ENCODE data around the gene FIP1L1. TPM values are rescaled to one million over a fixed set of nuclear protein-coding genes. Genes with fewer than 3 reads are reported as not detected.
"Not testable (repeated sequence)": the region's sequence is repeated elsewhere in the genome, so short reads cannot be mapped to it uniquely, and the experiment has no call there.

FIP1L1 gene
- total RNA-seq, 1 donor from 2014 or later = 84.2 TPM

DNA sequence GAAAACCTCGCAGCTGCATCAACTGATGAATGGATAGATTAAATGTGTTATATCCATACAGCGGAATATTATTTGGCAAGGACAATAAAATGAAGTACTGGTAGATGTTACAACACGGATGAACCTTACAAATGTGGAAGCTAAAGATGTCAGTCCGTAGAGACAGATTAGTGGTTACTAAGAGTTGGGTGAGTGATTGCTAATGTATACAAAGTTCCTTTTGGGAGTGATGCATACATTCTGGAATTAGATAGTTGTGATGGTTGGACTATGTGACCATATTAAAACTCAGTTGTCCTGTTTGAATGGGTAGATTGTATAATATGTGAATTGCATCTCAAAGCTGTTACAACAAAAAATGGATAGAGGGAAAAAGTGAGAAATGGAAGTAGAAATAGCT is 2.8 kb downstream of the FIP1L1 start:
- Mint-ChIP-seq H3K4me3 (ENCODE audit: low read depth) (no peak overlapping the region), H3K4me1 (ENCODE audit: low read depth) (peaks cover 21% of the 10 kb centered on the region), H3K27ac (no peak overlapping the region), H3K9me3 (ENCODE audit: low read depth) (no peaks in the 10 kb centered on the region), H3K36me3 (ENCODE audit: insufficient read depth) (peaks cover 6% of the 10 kb centered on the region), H3K27me3 (no peaks in the 10 kb centered on the region)
- DNase-seq (ENCODE audit: low spot score, unreplicated experiment) = no peak
- TF ChIP-seq, protein P1, sequence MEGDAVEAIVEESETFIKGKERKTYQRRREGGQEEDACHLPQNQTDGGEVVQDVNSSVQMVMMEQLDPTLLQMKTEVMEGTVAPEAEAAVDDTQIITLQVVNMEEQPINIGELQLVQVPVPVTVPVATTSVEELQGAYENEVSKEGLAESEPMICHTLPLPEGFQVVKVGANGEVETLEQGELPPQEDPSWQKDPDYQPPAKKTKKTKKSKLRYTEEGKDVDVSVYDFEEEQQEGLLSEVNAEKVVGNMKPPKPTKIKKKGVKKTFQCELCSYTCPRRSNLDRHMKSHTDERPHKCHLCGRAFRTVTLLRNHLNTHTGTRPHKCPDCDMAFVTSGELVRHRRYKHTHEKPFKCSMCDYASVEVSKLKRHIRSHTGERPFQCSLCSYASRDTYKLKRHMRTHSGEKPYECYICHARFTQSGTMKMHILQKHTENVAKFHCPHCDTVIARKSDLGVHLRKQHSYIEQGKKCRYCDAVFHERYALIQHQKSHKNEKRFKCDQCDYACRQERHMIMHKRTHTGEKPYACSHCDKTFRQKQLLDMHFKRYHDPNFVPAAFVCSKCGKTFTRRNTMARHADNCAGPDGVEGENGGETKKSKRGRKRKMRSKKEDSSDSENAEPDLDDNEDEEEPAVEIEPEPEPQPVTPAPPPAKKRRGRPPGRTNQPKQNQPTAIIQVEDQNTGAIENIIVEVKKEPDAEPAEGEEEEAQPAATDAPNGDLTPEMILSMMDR (IDR thresholded peaks at IDR 0.05; ENCODE audit: unreplicated experiment) = no peak

DNA sequence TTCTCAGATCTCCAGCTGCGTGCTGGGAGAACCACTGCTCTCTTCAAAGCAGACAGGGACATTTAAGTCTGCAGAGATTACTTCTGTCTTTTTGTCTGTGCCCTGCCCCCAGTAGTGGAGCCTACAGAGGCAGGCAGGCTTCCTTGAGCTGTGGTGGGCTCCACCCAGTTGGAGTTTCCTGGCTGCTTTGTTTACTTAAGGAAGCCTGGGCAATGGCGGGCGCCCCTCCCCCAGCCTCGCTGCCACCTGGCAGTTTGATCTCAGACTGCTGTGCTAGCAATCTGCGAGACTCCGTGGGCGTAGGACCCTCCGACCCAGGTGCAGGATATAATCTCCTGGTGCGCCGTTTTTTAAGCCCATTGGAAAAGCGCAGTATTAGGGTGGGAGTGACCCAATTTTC is 32.0 kb downstream of the FIP1L1 start:
- H3K27me3 Mint-ChIP-seq; H3K4me3 Mint-ChIP-seq (ENCODE audit: low read depth); DNase-seq (ENCODE audit: low spot score, unreplicated experiment); H3K4me1 Mint-ChIP-seq (ENCODE audit: low read depth); H3K27ac Mint-ChIP-seq: not testable (repeated sequence)
- H3K36me3 Mint-ChIP-seq (ENCODE audit: insufficient read depth) = peaks cover 46% of the 10 kb centered on the region
- peaks cover 20% of the 10 kb centered on the region for H3K9me3 Mint-ChIP-seq (ENCODE audit: low read depth)

DNA sequence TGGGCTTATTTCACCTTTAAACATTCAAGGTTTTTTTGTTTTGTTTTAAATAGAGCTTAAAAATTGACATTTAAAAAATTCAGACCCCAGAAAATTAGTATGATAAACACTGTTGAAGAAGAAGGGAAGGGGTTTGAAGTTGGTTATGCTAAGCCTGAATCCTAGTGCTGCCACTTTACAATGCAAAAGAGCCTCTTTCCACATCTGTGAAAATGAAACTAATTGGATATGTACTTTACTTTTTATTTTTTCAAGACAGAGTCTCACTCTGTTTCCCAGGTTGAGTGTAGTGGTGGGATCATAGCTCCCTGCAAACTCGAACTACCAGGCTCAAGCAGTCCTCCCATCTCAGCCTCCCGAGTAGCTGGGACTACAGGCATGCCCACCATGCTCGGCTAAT is 41.8 kb downstream of the FIP1L1 start:
- no peaks in the 10 kb centered on the region for H3K9me3 Mint-ChIP-seq (ENCODE audit: low read depth)
- H3K36me3 Mint-ChIP-seq (ENCODE audit: insufficient read depth) = peaks cover 11% of the 10 kb centered on the region
- peaks cover 1% of the 10 kb centered on the region for H3K4me1 Mint-ChIP-seq (ENCODE audit: low read depth)
- no peak overlapping the region for H3K4me3 Mint-ChIP-seq (ENCODE audit: low read depth)
- TF ChIP-seq, protein P1 (IDR thresholded peaks at IDR 0.05; ENCODE audit: unreplicated experiment) = no peak
- no peak for DNase-seq (ENCODE audit: low spot score, unreplicated experiment)
- H3K27ac Mint-ChIP-seq = no peak overlapping the region
- H3K27me3 Mint-ChIP-seq = no peaks in the 10 kb centered on the region

DNA sequence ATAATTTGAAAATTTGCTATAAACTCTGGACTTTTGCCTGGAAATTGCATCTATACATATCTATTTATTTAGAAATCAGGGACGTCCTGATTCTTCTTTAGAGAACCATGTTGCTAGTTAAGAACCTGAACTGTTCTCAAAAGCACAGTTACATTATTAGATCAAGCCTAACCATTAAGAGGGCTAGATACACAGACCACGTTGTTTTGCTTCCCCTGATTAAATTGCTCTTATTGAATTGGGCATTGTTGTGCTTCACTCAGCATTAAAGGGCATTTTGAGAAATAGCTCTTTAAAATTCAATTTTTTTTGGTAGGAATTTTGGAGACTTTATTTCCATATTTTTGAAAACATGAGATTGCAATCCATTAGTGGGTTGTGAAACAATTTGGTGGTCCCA is 44.4 kb downstream of the FIP1L1 start:
- no peaks in the 10 kb centered on the region for H3K9me3 Mint-ChIP-seq (ENCODE audit: low read depth)
- peaks cover 9% of the 10 kb centered on the region for H3K36me3 Mint-ChIP-seq (ENCODE audit: insufficient read depth)
- no peak overlapping the region for H3K27ac Mint-ChIP-seq
- DNase-seq (ENCODE audit: low spot score, unreplicated experiment) = no peak
- no peak overlapping the region for H3K4me3 Mint-ChIP-seq (ENCODE audit: low read depth)
- no peaks in the 10 kb centered on the region for H3K27me3 Mint-ChIP-seq
- TF ChIP-seq, protein P1 (IDR thresholded peaks at IDR 0.05; ENCODE audit: unreplicated experiment) = no peak
- no peaks in the 10 kb centered on the region for H3K4me1 Mint-ChIP-seq (ENCODE audit: low read depth)

DNA sequence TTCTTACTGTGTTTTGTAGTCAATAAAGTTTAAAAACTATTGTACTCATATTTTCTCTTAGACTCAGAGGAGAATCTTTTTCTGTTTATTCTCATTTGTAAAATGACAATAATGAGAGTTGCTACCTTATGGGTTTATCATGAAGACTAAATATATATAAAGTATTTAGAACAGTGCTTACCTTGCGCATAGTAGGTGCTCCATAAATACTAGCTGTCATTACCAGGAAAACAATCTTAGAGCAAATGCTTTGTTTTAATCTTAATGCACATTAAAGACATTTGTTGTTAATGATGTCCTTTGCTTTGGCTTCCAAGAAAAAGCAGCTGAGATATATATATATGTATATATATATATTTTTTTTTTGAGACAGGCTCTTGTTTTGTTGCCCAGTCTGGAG is 44.9 kb downstream of the FIP1L1 start:
- H3K36me3 Mint-ChIP-seq (ENCODE audit: insufficient read depth) = peaks cover 9% of the 10 kb centered on the region
- H3K4me1 Mint-ChIP-seq (ENCODE audit: low read depth) = no peaks in the 10 kb centered on the region
- no peak for DNase-seq (ENCODE audit: low spot score, unreplicated experiment)
- TF ChIP-seq, protein P1 (IDR thresholded peaks at IDR 0.05; ENCODE audit: unreplicated experiment) = no peak
- H3K27ac Mint-ChIP-seq = no peak overlapping the region
- H3K27me3 Mint-ChIP-seq = no peaks in the 10 kb centered on the region
- H3K9me3 Mint-ChIP-seq (ENCODE audit: low read depth) = no peaks in the 10 kb centered on the region
- H3K4me3 Mint-ChIP-seq (ENCODE audit: low read depth) = no peak overlapping the region

DNA sequence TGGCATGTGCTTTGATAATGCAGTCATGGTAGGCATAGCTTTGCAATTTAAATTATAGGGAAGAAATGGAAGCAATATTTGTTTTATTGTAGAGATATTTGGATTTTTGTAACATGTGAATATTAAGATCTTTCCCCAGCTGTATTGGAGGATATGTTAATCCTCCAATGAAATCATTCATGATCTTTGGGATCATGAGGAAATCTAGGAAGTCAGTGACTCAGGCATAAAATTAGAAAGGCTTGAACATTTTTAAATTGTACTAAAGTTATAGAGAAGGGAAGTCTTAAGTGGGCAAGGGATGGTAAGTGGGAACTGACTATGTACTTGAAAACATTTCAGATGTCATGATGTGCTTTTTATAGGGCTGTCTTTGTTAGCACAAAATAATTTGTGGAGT is 46.8 kb downstream of the FIP1L1 start:
- Mint-ChIP-seq H3K4me3 (ENCODE audit: low read depth) (no peak overlapping the region), H3K9me3 (ENCODE audit: low read depth) (no peaks in the 10 kb centered on the region), H3K27ac (no peak overlapping the region), H3K36me3 (ENCODE audit: insufficient read depth) (peaks cover 10% of the 10 kb centered on the region), H3K4me1 (ENCODE audit: low read depth) (no peaks in the 10 kb centered on the region), H3K27me3 (no peaks in the 10 kb centered on the region)
- no peak for DNase-seq (ENCODE audit: low spot score, unreplicated experiment)
- TF ChIP-seq, protein P1 (IDR thresholded peaks at IDR 0.05; ENCODE audit: unreplicated experiment) = no peak

All from progenitor cell of endocrine pancreas (in vitro differentiated cells).